Measurements from ENCODE around the gene TRHDE. TPM values are rescaled to one million over a fixed set of nuclear protein-coding genes. Genes with fewer than 3 reads are reported as not detected.
"Not testable (repeated sequence)": the region's sequence is repeated elsewhere in the genome, so short reads cannot be mapped to it uniquely, and the experiment has no call there.

Gene TRHDE
- total and polyA plus RNA-seq, 9 of the 15 experiments (the other 6 are each of a cell fraction or from before 2014, with no cell fraction given), result 0.03 to 0.29 (median 0.09) TPM

DNA sequence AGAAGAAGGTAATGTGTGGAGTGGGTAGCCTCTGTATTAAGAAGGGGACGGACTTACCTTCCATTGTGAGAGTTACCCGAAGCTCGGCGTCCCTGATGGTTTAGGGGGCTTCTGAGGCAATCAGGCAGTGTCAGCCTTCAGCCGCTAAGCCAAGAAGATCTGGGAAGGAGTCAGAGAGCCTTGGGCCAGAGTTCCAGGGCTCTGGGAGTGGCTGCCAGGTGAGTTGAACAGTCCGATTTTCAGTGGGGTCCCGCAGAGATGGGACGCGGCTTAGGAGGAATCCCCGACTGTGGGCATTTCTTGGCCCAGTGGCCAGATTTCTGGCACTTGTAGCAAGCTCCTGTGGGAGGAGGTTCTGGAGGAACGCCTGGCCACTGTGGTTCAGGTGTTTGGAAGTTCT, 439.9 kb downstream of the TRHDE start:
- H3K9me3 ChIP-seq (replicated peaks; ENCODE audit: control insufficient read depth, insufficient read depth, low read depth, low read length); H3K36me3 ChIP-seq (ENCODE audit: control insufficient read depth, insufficient read depth, low read length); H3K9ac ChIP-seq (ENCODE audit: insufficient read depth in 1 of 2, low read depth in 2 of 2, low read length in 2 of 2); H3K27ac ChIP-seq (ENCODE audit: extremely low read depth, low read depth, low read length); H3K4me3 ChIP-seq; CTCF ChIA-PET (ENCODE audit: low intra/inter-chr PET ratio); BruUV-seq (replicated peaks); intact Hi-C loops (cut with micrococcal nuclease); H3K4me1 ChIP-seq (replicated peaks in 1 of 2; ENCODE audit: control insufficient read depth in 2 of 2, insufficient read depth in 2 of 2, low read length in 2 of 2); H3K27me3 ChIP-seq (ENCODE audit: control insufficient read depth in 2 of 2, insufficient read depth in 2 of 2, low read length in 2 of 2); H4K20me1 ChIP-seq (replicated peaks; ENCODE audit: control insufficient read depth, insufficient read depth, low read length); in situ Hi-C loops (cut with MboI); H2AFZ ChIP-seq (ENCODE audit: low read depth, low read length); H3K9me1 ChIP-seq (ENCODE audit: control insufficient read depth, insufficient read depth, low read length); ATAC-seq; DNase-seq (ENCODE audit: extremely low read depth in 1 of 4, low spot score in 3 of 4); H3K79me2 ChIP-seq (ENCODE audit: control insufficient read depth, insufficient read depth, low read length); POLR2A ChIA-PET; H3K4me2 ChIP-seq (ENCODE audit: insufficient read depth, low read length); FAIRE-seq: not testable (repeated sequence)
- WGBS (ENCODE audit: insufficient coverage, low coverage, missing lambda C conversion rate), result 2% methylated on average over 11 of the region's 11 CpGs

DNA sequence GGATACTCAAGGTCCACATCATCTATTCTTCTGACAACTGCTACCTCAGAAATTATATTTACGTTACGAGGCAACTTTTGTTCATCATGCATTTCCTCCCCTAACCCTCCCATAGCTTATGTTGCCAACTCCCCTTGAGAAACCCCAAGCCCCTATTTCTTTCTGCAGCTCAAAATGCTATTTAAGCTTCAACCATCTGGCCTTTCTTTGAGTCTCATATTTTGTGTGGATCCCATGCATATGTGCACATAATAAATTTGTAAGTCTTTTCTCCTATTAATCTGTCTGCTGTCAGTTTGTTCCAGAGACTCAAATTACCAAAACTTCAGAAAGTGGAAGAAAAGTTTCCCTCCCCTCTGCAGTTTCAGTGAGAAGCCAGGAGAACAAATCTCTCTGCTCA, 444.1 kb downstream of the TRHDE start:
- POLR2A ChIA-PET, result no interaction called here
- no peak for FAIRE-seq

More for the DNA sequence above, 444.1 kb downstream of the TRHDE start:
- H3K9me3 ChIP-seq (replicated peaks; ENCODE audit: control insufficient read depth, insufficient read depth, low read depth, low read length), result no peaks in the 10 kb centered on the region
- H3K79me2 ChIP-seq (ENCODE audit: control insufficient read depth, insufficient read depth, low read length), result no peaks in the 10 kb centered on the region
- H3K4me1 ChIP-seq (replicated peaks in 1 of 2; ENCODE audit: control insufficient read depth in 2 of 2, insufficient read depth in 2 of 2, low read length in 2 of 2), result no peaks in the 10 kb centered on the region
- no peak overlapping the region for H3K4me2 ChIP-seq (ENCODE audit: insufficient read depth, low read length)
- H3K9ac ChIP-seq (ENCODE audit: insufficient read depth in 1 of 2, low read depth in 2 of 2, low read length in 2 of 2), result no peak overlapping the region
- H3K27me3 ChIP-seq (ENCODE audit: control insufficient read depth in 2 of 2, insufficient read depth in 2 of 2, low read length in 2 of 2), result no peaks in the 10 kb centered on the region
- CTCF ChIA-PET (ENCODE audit: low intra/inter-chr PET ratio), result no interaction called here
- in situ Hi-C loops (cut with MboI) (no loop called here), intact Hi-C loops (cut with micrococcal nuclease) (no loop called here)
- no peaks in the 10 kb centered on the region for H3K9me1 ChIP-seq (ENCODE audit: control insufficient read depth, insufficient read depth, low read length)
- DNase-seq (ENCODE audit: extremely low read depth in 1 of 4, low spot score in 3 of 4), result no peak
- no TSS peak for BruUV-seq (replicated peaks)
- TF ChIP-seq, protein P1, sequence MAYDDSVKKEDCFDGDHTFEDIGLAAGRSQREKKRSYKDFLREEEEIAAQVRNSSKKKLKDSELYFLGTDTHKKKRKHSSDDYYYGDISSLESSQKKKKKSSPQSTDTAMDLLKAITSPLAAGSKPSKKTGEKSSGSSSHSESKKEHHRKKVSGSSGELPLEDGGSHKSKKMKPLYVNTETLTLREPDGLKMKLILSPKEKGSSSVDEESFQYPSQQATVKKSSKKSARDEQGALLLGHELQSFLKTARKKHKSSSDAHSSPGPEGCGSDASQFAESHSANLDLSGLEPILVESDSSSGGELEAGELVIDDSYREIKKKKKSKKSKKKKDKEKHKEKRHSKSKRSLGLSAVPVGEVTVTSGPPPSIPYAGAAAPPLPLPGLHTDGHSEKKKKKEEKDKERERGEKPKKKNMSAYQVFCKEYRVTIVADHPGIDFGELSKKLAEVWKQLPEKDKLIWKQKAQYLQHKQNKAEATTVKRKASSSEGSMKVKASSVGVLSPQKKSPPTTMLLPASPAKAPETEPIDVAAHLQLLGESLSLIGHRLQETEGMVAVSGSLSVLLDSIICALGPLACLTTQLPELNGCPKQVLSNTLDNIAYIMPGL (CRISPR knock-in tag; IDR thresholded peaks at IDR 0.05), result no peak
- TF ChIP-seq CREM (IDR thresholded peaks at IDR 0.05; ENCODE audit: low read depth) (no peak), FOSL1 (tag; conservative IDR thresholded peaks at IDR 0.05) (no peak), SETDB1 (IDR thresholded peaks at IDR 0.05; ENCODE audit: low read length) (no peak), ZBED1 (IDR thresholded peaks at IDR 0.05) (no peak), PML (IDR thresholded peaks at IDR 0.05; ENCODE audit: low read length) (no peak), ZNF507 (tag; conservative IDR thresholded peaks at IDR 0.05) (no peak), SREBF2 (CRISPR knock-in tag; IDR thresholded peaks at IDR 0.05) (no peak)
- no peak for ATAC-seq
- no peaks in the 10 kb centered on the region for H3K36me3 ChIP-seq (ENCODE audit: control insufficient read depth, insufficient read depth, low read length)
- WGBS (ENCODE audit: insufficient coverage, low coverage, missing lambda C conversion rate), result 0% methylated on average over 2 of the region's 2 CpGs
- no peak overlapping the region for H3K27ac ChIP-seq (ENCODE audit: extremely low read depth, low read depth, low read length)
- H3K4me3 ChIP-seq, result no peak overlapping the region
- H4K20me1 ChIP-seq (replicated peaks; ENCODE audit: control insufficient read depth, insufficient read depth, low read length), result no peaks in the 10 kb centered on the region
- no peak overlapping the region for H2AFZ ChIP-seq (ENCODE audit: low read depth, low read length)
